HG03469 (cell line): ENCODE data around the gene KLF6.
"Not testable (repeated sequence)": the region's sequence is repeated elsewhere in the genome, so short reads cannot be mapped to it uniquely, and the experiment has no call there.

Experiments used
- ATAC-seq: cut with Tn5 transposase; IDR thresholded peaks from one replicate; pipeline ENCODE4 v1.9.1; 2021; ENCODE audit warnings: mild to moderate bottlenecking, moderate library complexity, moderate number of reproducible peaks; ENCODE audit not compliant: unreplicated experiment

KLF6 gene

GRCh38 chr10:3738855-3739350 is 46.1 kb downstream of the KLF6 start:
- no peak for ATAC-seq

DNA sequence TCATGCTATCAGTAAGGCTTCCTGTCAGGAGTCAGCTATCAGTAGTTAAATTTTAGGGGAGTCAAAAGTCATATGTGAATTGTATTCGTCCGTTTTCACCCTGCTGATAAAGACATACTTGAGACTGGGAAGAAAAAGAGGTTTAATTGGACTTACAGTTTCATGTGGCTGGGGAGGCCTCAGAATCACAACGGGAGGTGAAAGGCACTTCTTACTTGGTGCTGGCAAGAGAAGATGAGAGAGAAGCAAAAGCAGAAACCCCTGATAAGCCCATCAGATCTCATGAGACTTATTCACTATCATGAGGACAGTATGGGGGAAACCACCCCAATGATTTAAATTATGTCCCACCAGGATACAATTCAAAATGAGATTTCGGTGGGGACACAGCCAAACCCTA is 47.1 kb downstream of the KLF6 start:
- no peak for ATAC-seq

GRCh38 chr10:3735175-3735574 is 49.8 kb downstream of the KLF6 start:
- no peak for ATAC-seq

DNA sequence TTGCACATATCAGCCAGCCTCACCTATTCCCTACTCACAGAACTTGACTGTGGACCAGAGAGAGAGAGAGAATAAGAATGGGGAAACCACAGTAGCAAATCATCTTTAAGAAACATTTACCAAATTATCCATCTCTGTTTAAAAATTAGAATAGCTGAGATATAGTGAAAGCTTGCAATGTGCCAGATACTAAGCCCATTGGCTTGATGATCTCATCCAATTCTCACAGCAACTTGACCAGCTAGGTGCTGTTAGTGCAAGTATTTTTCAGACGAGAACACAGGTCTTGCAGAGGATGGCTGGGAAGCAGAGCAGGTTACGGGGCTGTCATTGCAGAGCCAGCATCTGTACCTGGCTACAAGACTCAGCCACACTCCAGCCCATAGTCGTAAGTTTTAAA is 50.9 kb downstream of the KLF6 start:
- ATAC-seq, result no peak

DNA sequence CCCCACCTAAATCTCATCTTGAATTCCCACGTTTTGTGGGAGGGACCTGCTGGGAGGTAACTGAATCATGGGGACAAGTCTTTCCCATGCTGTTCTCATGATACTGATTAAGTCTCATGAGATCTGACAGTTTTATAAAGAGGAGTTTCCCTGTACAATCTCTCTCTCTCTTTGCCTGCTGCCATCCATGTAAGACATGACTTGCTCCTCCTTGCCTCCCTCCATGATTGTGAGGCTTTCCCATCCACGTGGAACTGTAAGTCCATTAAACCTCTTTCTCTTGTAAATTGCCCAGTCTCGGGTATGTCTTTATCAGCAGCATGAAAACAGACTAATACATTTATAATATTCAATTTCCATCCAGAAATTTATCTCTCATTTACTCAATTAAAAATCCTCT is 52.8 kb downstream of the KLF6 start:
- ATAC-seq, result not testable (repeated sequence)

GRCh38 chr10:3729397-3729976 is 55.5 kb downstream of the KLF6 start:
- no peak for ATAC-seq

GRCh38 chr10:3728563-3728962 is 56.4 kb downstream of the KLF6 start:
- ATAC-seq, result no peak

- no peak for ATAC-seq
Measured at GRCh38 chr10:3727268-3727667, 57.7 kb downstream of the KLF6 start.
